HepG2 (cell line): ENCODE results near the gene BTBD6. TPM values are rescaled to one million over a fixed set of nuclear protein-coding genes. Genes with fewer than 3 reads are reported as not detected.

Experiments
- ATAC-seq: fragments of 200-7000 bp; cut with Tn5 transposase; 3 replicates; pipeline ENCODE4 v1.9.1; 2020; ENCODE audit warnings: mild to moderate bottlenecking, moderate library complexity
- BruUV-seq: library from RNA; stranded (reverse); fragments of 400-500 nt; replicated peaks from 2 replicates; lab custom pipeline; 2021; lab: Mats Ljungman, UMichigan
- CTCF ChIA-PET: fragments of 300-600 bp; formaldehyde crosslinking; extraction: SDS; loops from one replicate; lab custom pipeline; 2021; ENCODE audit warnings: low total read pairs, inconsistent platforms, low intra/inter-chr PET ratio; lab: Yijun Ruan, JAX
- POLR2A ChIA-PET: fragments of 350-600 bp; sonication (Branson Sonifier 250); formaldehyde crosslinking; loops from one replicate; lab custom pipeline; 2020; ENCODE audit warnings: antibody characterized with exemption, inconsistent platforms; lab: Yijun Ruan, JAX
- DNase-seq: peaks from one replicate; pipeline ENCODE4 v3.0.0-alpha.2; 2015; ENCODE audit warnings: low spot score
- FAIRE-seq: peaks from 3 replicates; lab custom pipeline; 2011; peaks lifted over from hg19 to GRCh38; lab: Jason Lieb, UNC
- H2AFZ ChIP-seq: one replicate; pipeline ENCODE4 v1.6.1; 2011; ENCODE audit warnings: low read length, inconsistent platforms
- H3K27ac ChIP-seq: fragments of 300-600 bp; 3 replicates; pipeline ENCODE4 v1.8.0; 2011; ENCODE audit warnings: mixed run types, mild to moderate bottlenecking, mixed read lengths, low read length, inconsistent platforms; ENCODE audit not compliant: insufficient read depth; ENCODE audit errors: extremely low read length
- H3K27me3 ChIP-seq, 2 experiments: fragments of 200-600 bp in 1 of 2; 2 replicates in 1 of 2; 3 replicates in 1 of 2; pipeline versions ENCODE4 v1.6.0 to v1.8.0; 2011; ENCODE audit warnings: low read length in 2 of 2, mild to moderate bottlenecking in 2 of 2, moderate library complexity in 2 of 2, inconsistent platforms in 1 of 2; ENCODE audit not compliant: insufficient read depth in 2 of 2, control insufficient read depth in 1 of 2
- H3K36me3 ChIP-seq, 2 experiments: fragments of 200-600 bp in 1 of 2; replicated peaks in 1 of 2; 2 replicates in 1 of 2; 3 replicates in 1 of 2; pipeline versions ENCODE4 v1.5.1 to v1.8.0; 2011; ENCODE audit warnings: low read length in 2 of 2, inconsistent platforms in 1 of 2; ENCODE audit not compliant: insufficient read depth in 2 of 2, control insufficient read depth in 1 of 2
- H3K4me1 ChIP-seq: 2 replicates; pipeline ENCODE4 v1.5.1; 2012; ENCODE audit warnings: low read length, inconsistent platforms; ENCODE audit not compliant: insufficient read depth
- H3K4me2 ChIP-seq: 2 replicates; pipeline ENCODE4 v1.6.0; 2011; ENCODE audit warnings: low read depth, low read length, inconsistent platforms
- H3K4me3 ChIP-seq, 3 experiments: fragments of 200-600 bp in 1 of 3; sonication (generic), shearing (Covaris generic) in 1 of 3; replicated peaks in 1 of 3; 2 replicates each; pipeline ENCODE4 v1.5.1; 2011 to 2016; ENCODE audit warnings: low read length in 3 of 3, inconsistent platforms in 2 of 3, low read depth in 2 of 3, mild to moderate bottlenecking in 2 of 3, control low read depth in 1 of 3, mixed read lengths in 1 of 3; ENCODE audit not compliant: insufficient read depth in 1 of 3
- H3K79me2 ChIP-seq: one replicate; pipeline ENCODE4 v1.6.1; 2011; ENCODE audit warnings: low read length, inconsistent platforms; ENCODE audit not compliant: insufficient read depth
- H3K9ac ChIP-seq: 2 replicates; pipeline ENCODE4 v1.6.0; 2011; ENCODE audit warnings: mild to moderate bottlenecking, low read depth, low read length, inconsistent platforms; ENCODE audit not compliant: insufficient read depth
- H3K9me3 ChIP-seq: 2 replicates; pipeline ENCODE4 v1.5.1; 2012; ENCODE audit warnings: mild to moderate bottlenecking, low read length
- H4K20me1 ChIP-seq: 2 replicates; pipeline ENCODE4 v1.6.0; 2011; ENCODE audit warnings: inconsistent platforms, mild to moderate bottlenecking, low read length, moderate library complexity; ENCODE audit not compliant: insufficient read depth
- PITX1 ChIP-seq: sonication (generic); formaldehyde crosslinking; IDR thresholded peaks from 2 replicates; pipeline ENCODE4 v1.5.1; 2020; ENCODE audit warnings: mild to moderate bottlenecking, missing genetic modification reagents
- RBFOX2 ChIP-seq: fragments of 200-400 bp; formaldehyde crosslinking; IDR thresholded peaks from 2 replicates; pipeline ENCODE4 v1.6.1; 2017; ENCODE audit warnings: low read depth, mild to moderate bottlenecking, low read length
- RBM39 ChIP-seq: fragments of 200-400 bp; formaldehyde crosslinking; IDR thresholded peaks from one replicate; pipeline ENCODE4 v1.6.1; 2018; ENCODE audit warnings: antibody characterized with exemption, mild to moderate bottlenecking, low read depth, low read length; ENCODE audit not compliant: poor library complexity, severe bottlenecking
- ZKSCAN8 ChIP-seq: IDR thresholded peaks from 2 replicates; pipeline ENCODE4 v1.6.1; 2016; ENCODE audit warnings: borderline replicate concordance, missing genetic modification reagents, missing compliant biosample characterization
- ZNF264 ChIP-seq: sonication (generic); formaldehyde crosslinking; IDR thresholded peaks from 2 replicates; pipeline ENCODE4 v1.4.0; 2020; ENCODE audit warnings: missing genetic modification reagents
- ZNF446 ChIP-seq: sonication (generic); formaldehyde crosslinking; IDR thresholded peaks from 2 replicates; pipeline ENCODE4 v1.5.0; 2020; ENCODE audit warnings: mild to moderate bottlenecking, missing genetic modification reagents
- ZNF451 ChIP-seq: sonication (generic); formaldehyde crosslinking; IDR thresholded peaks from 2 replicates; pipeline ENCODE4 v1.5.0; 2020; ENCODE audit warnings: mild to moderate bottlenecking, missing genetic modification reagents
- ZNF652 ChIP-seq: IDR thresholded peaks from 2 replicates; pipeline ENCODE4 v1.6.1; 2016; ENCODE audit warnings: low read depth, borderline replicate concordance
- ZSCAN29 ChIP-seq: sonication (generic); formaldehyde crosslinking; conservative IDR thresholded peaks from 2 replicates; pipeline ENCODE4 v1.4.0; 2020; ENCODE audit warnings: mild to moderate bottlenecking, missing genetic modification reagents
- WGBS: methylation state at CpG from one replicate; pipeline ENCODE4 v1.1.6; 2017; ENCODE audit warnings: low lambda C conversion rate; 5-methylcytosine and 5-hydroxymethylcytosine counted together
- in situ Hi-C: cut with HindIII; loops from 2 replicates; pipeline ENCODE4 v1.10.0; 2017; ENCODE audit warnings: low pct_unique_long_range_greater_than_20kb; ENCODE audit not compliant: extremely low pct_ligation_motif_present
- intact Hi-C: fragments of 100-400 bp; cut with micrococcal nuclease; formaldehyde crosslinking; loops from one replicate; pipeline ENCODE4 v1.10.0; 2022; ENCODE audit not compliant: unreplicated experiment
- polyA plus RNA-seq, 8 experiments: library from polyadenylated mRNA; depleted of rRNA in 3 of 8; stranded (reverse) in 7 of 8; unstranded in 1 of 8; fragments of >200 nt; fragmentation: Illumina TruSeq in 4 of 8; extraction: Trizol in 4 of 8; gene quantifications; 2 replicates each; pipeline versions ENCODE4 v1.2.1 to v1.2.3, GENCODE V29; 2011 to 2016; ENCODE audit warnings: low read depth in 4 of 8, missing spikeins in 1 of 8, mixed read lengths in 1 of 8; ENCODE audit not compliant: insufficient read depth in 1 of 8
- total RNA-seq, 5 experiments: library from RNA; depleted of rRNA; stranded (reverse); fragments of >200 nt; fragmentation: Illumina TruSeq; extraction: Trizol; gene quantifications; 2 replicates each; pipeline ENCODE4 v1.2.3, GENCODE V29; 2016; ENCODE audit warnings: low read depth in 1 of 5
- TF ChIP-seq, protein P1 (sequence below): sonication (generic); formaldehyde crosslinking; IDR thresholded peaks from 2 replicates; pipeline ENCODE4 v1.4.0; 2020; ENCODE audit warnings: missing genetic modification reagents, borderline replicate concordance
- TF ChIP-seq, protein P2 (sequence below): sonication (generic); formaldehyde crosslinking; IDR thresholded peaks from 2 replicates; pipeline ENCODE4 v1.5.0; 2020; ENCODE audit warnings: mild to moderate bottlenecking, missing genetic modification reagents
- TF ChIP-seq, protein P3 (sequence below): sonication (generic); formaldehyde crosslinking; IDR thresholded peaks from 2 replicates; pipeline ENCODE4 v1.4.0; 2020; ENCODE audit warnings: missing genetic modification reagents, borderline replicate concordance

Gene BTBD6
- total and polyA plus RNA-seq, 2 of the 13 experiments (the other 11 are each of a cell fraction or from before 2014, with no cell fraction given) = not detected

DNA sequence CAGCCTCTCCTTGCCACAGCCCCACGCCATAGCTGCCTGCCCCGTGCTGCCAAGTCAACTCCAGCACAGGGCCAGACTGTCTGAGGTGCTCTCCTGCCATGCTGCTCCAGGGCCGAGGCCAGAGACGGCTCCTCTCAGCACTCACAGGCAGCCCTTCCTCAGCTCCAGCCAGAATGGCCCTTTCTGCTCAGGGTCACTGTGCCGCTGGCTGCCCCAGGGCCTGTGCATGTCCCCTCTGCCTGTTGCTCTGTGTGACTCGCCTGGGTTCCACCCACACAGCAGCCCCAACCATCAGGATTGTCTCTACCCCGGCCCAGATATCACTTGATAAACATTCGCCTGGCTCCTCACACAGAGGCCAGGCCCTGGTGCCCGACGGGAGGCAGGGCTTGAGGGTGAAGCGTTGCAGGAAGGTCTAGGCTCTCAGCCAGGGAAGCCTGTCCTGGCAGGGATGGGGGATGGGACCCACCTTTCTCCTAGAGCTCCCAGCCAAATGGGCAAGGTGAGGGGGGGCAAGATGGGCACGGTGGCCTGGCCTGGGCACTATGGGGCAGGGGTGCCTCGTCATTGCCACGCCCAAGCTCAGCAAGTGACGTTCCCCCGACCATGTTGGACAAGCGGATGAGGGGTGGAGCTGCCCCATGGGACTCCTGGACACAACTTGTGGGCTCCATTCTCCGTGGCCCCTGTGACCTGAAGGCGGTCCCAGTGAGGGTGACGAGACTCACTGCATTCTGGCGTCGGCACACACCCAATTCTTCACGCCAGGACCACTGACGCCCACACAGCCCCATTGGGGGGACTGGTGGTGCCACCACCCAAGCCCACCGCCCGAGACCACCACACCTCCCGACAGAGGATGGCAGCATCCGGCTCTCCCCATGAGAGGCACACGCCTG lies 27.4 kb upstream of the BTBD6 start:
- POLR2A ChIA-PET = no interaction called here
- in situ Hi-C loops = no loop called here
- WGBS = 100% methylated on average over 11 of the region's 29 CpGs

More for the DNA sequence above, 27.4 kb upstream of the BTBD6 start:
- Histone ChIP-seq H4K20me1 (no peaks in the 10 kb centered on the region), H3K4me3 (no peak overlapping the region), H3K27ac (no peak overlapping the region), H3K4me2 (no peak overlapping the region), H2AFZ (no peak overlapping the region), H3K27me3 (no peaks in the 10 kb centered on the region), H3K79me2 (no peaks in the 10 kb centered on the region), H3K4me1 (no peaks in the 10 kb centered on the region), H3K9me3 (no peaks in the 10 kb centered on the region), H3K9ac (no peak overlapping the region), H3K36me3 (peaks cover 19 to 39% of the 10 kb centered on the region in 2 experiments; a peak in 4 of 5 replicates)
- no TSS peak for BruUV-seq
- CTCF ChIA-PET = no interaction called here
- ATAC-seq (no peak), FAIRE-seq (no peak), DNase-seq (no peak)
- intact Hi-C loops = no loop called here
- TF ChIP-seq ZKSCAN8 (CRISPR knock-in tag) = no peak
- TF ChIP-seq ZNF264 = no peak
- TF ChIP-seq, protein P1, sequence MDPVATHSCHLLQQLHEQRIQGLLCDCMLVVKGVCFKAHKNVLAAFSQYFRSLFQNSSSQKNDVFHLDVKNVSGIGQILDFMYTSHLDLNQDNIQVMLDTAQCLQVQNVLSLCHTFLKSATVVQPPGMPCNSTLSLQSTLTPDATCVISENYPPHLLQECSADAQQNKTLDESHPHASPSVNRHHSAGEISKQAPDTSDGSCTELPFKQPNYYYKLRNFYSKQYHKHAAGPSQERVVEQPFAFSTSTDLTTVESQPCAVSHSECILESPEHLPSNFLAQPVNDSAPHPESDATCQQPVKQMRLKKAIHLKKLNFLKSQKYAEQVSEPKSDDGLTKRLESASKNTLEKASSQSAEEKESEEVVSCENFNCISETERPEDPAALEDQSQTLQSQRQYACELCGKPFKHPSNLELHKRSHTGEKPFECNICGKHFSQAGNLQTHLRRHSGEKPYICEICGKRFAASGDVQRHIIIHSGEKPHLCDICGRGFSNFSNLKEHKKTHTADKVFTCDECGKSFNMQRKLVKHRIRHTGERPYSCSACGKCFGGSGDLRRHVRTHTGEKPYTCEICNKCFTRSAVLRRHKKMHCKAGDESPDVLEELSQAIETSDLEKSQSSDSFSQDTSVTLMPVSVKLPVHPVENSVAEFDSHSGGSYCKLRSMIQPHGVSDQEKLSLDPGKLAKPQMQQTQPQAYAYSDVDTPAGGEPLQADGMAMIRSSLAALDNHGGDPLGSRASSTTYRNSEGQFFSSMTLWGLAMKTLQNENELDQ (CRISPR knock-in tag) = no peak
- no peak for TF ChIP-seq ZNF446 (CRISPR knock-in tag)
- TF ChIP-seq ZNF451 = no peak
- no peak for TF ChIP-seq ZNF652 (CRISPR knock-in tag)
- no peak for TF ChIP-seq ZSCAN29 (CRISPR knock-in tag)
- TF ChIP-seq, protein P2, sequence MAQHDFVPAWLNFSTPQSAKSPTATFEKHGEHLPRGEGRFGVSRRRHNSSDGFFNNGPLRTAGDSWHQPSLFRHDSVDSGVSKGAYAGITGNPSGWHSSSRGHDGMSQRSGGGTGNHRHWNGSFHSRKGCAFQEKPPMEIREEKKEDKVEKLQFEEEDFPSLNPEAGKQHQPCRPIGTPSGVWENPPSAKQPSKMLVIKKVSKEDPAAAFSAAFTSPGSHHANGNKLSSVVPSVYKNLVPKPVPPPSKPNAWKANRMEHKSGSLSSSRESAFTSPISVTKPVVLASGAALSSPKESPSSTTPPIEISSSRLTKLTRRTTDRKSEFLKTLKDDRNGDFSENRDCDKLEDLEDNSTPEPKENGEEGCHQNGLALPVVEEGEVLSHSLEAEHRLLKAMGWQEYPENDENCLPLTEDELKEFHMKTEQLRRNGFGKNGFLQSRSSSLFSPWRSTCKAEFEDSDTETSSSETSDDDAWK (CRISPR knock-in tag) = no peak
- TF ChIP-seq RBM39 = no peak
- no peak for TF ChIP-seq RBFOX2
- TF ChIP-seq PITX1 (CRISPR knock-in tag) = no peak
- TF ChIP-seq, protein P3, sequence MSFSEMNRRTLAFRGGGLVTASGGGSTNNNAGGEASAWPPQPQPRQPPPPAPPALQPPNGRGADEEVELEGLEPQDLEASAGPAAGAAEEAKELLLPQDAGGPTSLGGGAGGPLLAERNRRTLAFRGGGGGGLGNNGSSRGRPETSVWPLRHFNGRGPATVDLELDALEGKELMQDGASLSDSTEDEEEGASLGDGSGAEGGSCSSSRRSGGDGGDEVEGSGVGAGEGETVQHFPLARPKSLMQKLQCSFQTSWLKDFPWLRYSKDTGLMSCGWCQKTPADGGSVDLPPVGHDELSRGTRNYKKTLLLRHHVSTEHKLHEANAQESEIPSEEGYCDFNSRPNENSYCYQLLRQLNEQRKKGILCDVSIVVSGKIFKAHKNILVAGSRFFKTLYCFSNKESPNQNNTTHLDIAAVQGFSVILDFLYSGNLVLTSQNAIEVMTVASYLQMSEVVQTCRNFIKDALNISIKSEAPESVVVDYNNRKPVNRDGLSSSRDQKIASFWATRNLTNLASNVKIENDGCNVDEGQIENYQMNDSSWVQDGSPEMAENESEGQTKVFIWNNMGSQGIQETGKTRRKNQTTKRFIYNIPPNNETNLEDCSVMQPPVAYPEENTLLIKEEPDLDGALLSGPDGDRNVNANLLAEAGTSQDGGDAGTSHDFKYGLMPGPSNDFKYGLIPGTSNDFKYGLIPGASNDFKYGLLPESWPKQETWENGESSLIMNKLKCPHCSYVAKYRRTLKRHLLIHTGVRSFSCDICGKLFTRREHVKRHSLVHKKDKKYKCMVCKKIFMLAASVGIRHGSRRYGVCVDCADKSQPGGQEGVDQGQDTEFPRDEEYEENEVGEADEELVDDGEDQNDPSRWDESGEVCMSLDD (CRISPR knock-in tag) = no peak
